GM19467 (cell line): ENCODE results near the gene AQP12A.
"Not testable (repeated sequence)": the region's sequence is repeated elsewhere in the genome, so short reads cannot be mapped to it uniquely, and the experiment has no call there.

ENCODE experiments used
- ATAC-seq: cut with Tn5 transposase; IDR thresholded peaks from one replicate; pipeline ENCODE4 v1.9.1; 2021; ENCODE audit warnings: mild to moderate bottlenecking, moderate library complexity; ENCODE audit not compliant: unreplicated experiment

The AQP12A gene

GRCh38 chr2:240691631-240692420 is at the start of gene AQP12A:
Gene AQP12A (plus strand): TSS chr2:240691866. CDS start chr2:240691914, 48 bp downstream.
- ATAC-seq = not testable (repeated sequence)

- ATAC-seq = no peak
Observed at GRCh38 chr2:240642061-240642805, 49.4 kb upstream of the AQP12A start.

- no peak for ATAC-seq
Observed at GRCh38 chr2:240642806-240643092, 48.9 kb upstream of the AQP12A start.

- ATAC-seq = no peak
Observed at GRCh38 chr2:240643093-240643810, 48.4 kb upstream of the AQP12A start.

- ATAC-seq = no peak
Observed at GRCh38 chr2:240643811-240644150, 47.9 kb upstream of the AQP12A start.

GRCh38 chr2:240644171-240644651 is 47.5 kb upstream of the AQP12A start:
- no peak for ATAC-seq

GRCh38 chr2:240644859-240645301 is 46.8 kb upstream of the AQP12A start:
- no peak for ATAC-seq

- no peak for ATAC-seq
Observed at GRCh38 chr2:240645346-240645745, 46.3 kb upstream of the AQP12A start.

- ATAC-seq = no peak
Observed at GRCh38 chr2:240645801-240646175, 45.9 kb upstream of the AQP12A start.

- no peak for ATAC-seq
Observed at GRCh38 chr2:240646176-240646899, 45.3 kb upstream of the AQP12A start.

- no peak for ATAC-seq
Observed at GRCh38 chr2:240646900-240647502, 44.7 kb upstream of the AQP12A start.

GRCh38 chr2:240647503-240648154 is 44.0 kb upstream of the AQP12A start:
- ATAC-seq = no peak

- ATAC-seq = no peak
Observed at GRCh38 chr2:240648155-240648649, 43.5 kb upstream of the AQP12A start.

GRCh38 chr2:240648650-240649275 is 42.9 kb upstream of the AQP12A start:
- ATAC-seq = no peak

GRCh38 chr2:240649331-240649730 is 42.3 kb upstream of the AQP12A start:
- no peak for ATAC-seq

- no peak for ATAC-seq
Observed at GRCh38 chr2:240650254-240650965, 41.3 kb upstream of the AQP12A start.

GRCh38 chr2:240651185-240651584 is 40.5 kb upstream of the AQP12A start:
- no peak for ATAC-seq

- no peak for ATAC-seq
Observed at GRCh38 chr2:240655931-240656886, 35.5 kb upstream of the AQP12A start.
